HT-29 (cell line): ENCODE measurements around the gene EID1. TPM values are rescaled to one million over a fixed set of nuclear protein-coding genes. Genes with fewer than 3 reads are reported as not detected.
"Not testable (repeated sequence)": the region's sequence is repeated elsewhere in the genome, so short reads cannot be mapped to it uniquely, and the experiment has no call there.

Experiments
- DNase-seq: peaks from one replicate; pipeline ENCODE4 v3.0.0-alpha.2; 2015; ENCODE audit warnings: low spot score
- total RNA-seq: library from RNA; depleted of rRNA; stranded (reverse); fragments of >200 nt; shearing (Covaris generic); gene quantifications from 2 replicates; pipeline ENCODE4 v1.2.3, GENCODE V29; 2014; rRNA removed

The EID1 gene, protein sequence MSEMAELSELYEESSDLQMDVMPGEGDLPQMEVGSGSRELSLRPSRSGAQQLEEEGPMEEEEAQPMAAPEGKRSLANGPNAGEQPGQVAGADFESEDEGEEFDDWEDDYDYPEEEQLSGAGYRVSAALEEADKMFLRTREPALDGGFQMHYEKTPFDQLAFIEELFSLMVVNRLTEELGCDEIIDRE
- 74.0 and 76.7 TPM in 2 replicates for total RNA-seq

GRCh38 chr15:48877630-48878595, at the start of gene EID1:
TSS of gene EID1 (plus strand) at chr15:48878134. CDS start at chr15:48878177, 43 bp downstream.
- DNase-seq = peak; percentile 96

DNA sequence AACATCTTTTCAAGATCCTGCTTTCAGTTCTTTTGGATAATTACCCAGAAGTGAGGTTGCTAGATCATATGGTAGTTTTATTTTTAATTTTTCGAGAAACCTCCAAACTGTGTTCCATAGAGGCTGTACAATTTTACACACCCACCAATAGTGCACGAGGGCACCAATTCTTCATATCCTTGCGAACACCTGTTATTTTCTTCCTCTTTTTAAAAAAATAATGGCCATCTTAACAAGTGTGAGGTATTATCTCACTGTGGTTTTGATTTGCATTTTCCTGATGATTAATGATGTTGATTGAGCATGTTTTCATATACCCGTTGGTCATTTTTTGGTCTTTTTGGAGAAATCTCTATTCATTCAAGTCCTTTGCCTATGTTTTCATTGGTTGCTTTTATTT, 49.5 kb upstream of the EID1 start:
- no peak for DNase-seq

GRCh38 chr15:48828906-48829305, 49.0 kb upstream of the EID1 start:
- DNase-seq = no peak

DNA sequence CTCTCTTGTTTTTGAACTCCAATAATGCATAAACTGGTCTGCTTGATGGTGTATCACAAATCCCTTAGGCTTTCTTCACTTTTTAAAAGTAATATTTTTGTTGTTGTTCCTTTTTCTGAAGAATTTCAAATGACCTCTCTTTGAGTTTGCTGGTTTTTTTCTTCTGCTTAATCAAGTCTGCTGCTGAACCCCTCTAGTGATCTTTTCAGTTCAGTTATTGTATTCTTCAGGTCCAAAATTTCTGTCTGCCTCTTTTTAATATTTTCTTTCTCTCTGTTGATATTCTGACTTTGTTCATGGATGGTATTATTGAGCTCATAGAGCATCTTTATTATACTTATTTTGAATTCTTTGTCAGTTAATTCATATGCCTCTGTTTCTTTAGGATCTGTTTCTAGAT, 45.3 kb upstream of the EID1 start:
- no peak for DNase-seq

DNA sequence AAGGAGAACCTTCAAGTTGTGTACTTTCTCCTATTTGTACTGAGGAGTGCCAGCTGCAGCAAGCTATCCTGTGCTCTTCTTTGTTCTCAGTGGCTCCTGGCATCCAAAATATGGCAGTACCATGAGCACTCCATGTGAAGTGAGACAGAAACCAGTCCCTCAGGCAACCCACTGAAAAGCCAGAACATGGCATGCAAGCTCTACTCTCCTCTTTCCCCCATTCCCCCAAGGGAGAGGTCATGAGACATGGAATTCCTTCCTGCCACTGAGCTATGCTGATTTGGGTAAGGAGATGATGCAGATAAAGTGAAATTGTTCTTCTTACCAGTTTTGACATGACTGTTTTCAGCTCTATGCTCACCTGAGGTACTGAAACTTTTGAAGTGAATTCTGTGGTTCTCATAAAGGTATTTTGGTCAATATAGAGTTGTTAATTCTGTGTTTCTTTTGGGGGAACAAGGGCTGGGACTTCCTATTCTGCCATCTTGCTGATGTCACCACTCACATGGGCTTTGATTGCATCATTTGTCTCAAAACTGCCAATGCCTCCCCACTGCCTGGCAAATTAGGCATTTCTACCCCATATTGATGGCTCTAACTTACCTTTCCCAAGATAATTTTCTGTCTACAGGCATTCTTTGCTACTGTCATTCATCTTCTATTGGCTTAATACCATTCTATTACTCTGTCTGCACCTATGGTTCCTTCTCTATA, 44.3 kb upstream of the EID1 start:
- DNase-seq = no peak

DNA sequence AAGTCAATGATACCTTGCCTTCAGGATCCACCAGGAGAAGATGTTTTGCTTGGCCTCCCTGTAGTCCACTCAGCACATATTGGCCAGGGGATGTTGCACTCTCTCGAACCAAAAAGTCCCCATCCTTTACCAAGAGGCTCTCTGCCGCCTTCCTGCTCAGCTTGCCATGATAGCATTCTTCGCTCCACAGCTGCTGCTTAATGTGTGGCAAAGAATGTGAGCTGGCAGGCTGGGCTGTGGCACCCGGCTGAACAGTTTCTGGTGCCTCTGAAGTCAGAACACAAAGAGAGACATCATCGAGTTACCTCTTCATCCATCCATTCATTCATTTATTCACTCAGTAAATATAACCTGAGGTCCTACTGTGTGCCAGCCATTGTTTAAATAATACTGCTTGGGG, 43.2 kb upstream of the EID1 start:
- no peak for DNase-seq

DNA sequence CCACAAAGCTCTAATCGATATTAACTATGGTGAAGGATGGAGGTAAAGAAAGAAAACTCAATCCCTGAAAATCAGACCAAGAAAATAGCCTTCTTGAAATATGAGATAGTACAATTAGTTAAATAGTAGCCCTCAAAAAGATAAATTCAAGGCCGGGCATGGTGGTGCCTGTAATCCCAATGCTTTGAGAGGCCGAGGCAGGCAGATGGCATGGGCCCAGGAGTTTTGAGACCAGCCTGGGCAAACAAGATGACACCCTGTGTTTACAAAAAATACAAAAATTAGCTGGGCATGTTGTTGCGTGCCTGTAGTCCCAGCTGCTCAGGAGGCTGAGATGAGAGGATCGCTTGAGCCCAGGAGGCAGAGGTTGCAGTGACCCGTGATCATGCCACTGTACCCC, 35.4 kb upstream of the EID1 start:
- DNase-seq = no peak

- no peak for DNase-seq
Observed at GRCh38 chr15:48845123-48845522, 32.8 kb upstream of the EID1 start.

DNA sequence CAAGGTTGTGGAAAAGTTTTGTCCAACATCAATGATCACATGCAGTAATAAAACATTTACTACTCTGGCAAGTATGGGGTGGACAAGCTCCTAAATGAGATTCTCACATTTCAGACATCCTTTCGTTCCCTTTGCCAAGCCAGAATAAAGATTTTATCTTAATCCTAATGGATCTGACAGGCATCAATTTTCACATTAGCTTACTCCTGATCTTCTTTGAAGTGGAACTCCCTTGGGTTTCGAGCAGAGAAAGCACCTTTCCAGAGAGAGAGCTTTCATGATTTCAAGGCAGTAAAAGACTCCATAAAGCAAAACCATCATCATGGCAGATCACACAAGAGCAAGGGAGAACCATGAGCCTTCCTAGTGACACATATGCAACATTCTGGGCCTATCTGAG, 27.3 kb upstream of the EID1 start:
- no peak for DNase-seq

DNA sequence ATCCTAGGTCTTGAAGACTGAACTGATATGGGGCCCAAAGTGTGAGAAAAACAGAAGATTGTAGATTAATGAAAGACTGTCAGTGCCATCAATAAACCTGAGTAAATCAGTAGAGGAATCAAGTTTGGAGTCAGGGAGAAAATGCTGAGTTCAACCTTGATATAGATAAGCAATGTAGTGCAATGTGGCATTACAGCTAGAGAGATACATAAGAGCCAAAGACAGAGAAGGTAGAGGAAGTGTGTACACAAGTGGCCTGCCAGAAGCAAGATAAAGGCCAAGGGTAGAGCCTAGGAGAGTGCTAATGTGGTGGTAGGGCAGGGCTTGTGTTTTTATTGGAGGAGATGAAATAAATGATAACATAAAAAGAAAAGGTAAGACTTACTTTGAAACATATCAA, 26.0 kb upstream of the EID1 start:
- DNase-seq = no peak

- DNase-seq = not testable (repeated sequence)
Observed at GRCh38 chr15:48854434-48854833, 23.5 kb upstream of the EID1 start.

DNA sequence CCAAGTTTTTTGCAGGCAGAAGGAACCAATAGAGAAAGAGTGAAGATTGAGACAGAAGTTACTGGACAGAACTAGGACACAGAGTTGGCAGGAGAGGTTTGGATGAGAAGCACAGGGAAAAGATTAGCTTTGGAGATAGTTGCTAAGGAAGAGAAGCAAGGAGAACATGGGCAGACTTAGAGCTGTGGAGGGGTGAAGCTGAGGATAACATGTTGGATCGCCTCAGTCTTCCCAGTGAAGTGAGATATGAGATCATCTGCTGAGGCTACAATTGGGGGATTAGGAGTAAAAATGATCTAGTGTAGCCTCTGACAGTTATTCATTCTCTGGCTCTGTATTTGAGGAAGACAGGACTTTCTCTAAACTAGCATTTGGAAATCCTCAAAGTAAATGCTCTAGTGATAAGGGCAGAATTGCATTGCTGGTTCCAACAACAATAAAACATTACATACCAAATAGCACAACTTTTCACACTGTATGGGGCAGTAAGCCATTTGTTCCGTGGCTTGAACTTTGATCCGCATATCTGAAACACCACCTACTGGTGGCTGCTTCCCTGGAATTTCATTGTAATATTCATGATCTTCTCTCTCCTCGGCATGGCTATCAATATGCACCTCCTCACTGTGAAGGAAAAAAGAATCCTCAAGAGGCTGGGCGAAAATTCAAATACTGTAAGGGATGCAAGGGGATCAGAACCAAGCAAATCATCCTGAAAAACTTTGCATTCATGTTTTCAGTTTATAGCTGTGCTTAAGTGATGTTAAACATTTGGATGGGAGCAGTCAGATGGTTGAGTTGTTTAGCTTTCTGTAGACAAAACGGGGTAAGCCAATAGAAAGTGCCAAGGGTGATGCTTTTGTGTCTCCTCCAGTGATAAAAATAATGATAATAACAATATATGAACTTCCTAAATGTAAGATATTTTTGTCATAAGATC, 22.2 kb upstream of the EID1 start:
- DNase-seq = peak; percentile 63

- no peak for DNase-seq
Observed at GRCh38 chr15:48856942-48857341, 21.0 kb upstream of the EID1 start.

GRCh38 chr15:48858401-48858800, 19.5 kb upstream of the EID1 start:
- DNase-seq = no peak

GRCh38 chr15:48859426-48859825, 18.5 kb upstream of the EID1 start:
- no peak for DNase-seq

GRCh38 chr15:48861813-48862431, 16.0 kb upstream of the EID1 start:
- DNase-seq = peak; percentile 79

DNA sequence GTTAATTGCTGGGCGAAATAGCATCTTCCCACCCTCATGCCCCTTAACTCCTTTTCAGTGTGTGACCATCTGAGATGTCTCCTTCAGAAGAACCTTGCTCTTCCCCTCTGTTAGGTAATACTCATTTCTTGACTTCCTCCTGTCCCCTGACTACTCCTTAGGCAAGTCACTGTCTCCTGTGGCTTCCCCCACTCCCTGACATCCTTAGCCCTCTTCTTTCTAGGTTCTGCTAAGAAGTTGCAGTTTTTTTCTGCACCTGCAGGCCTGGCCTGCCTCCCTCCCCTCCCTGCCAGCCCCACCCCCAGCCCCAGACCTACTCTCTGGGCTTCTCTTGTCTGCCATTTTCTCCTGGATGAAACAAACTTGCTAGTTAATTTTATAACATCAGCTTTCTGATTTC, 15.2 kb upstream of the EID1 start:
- DNase-seq = no peak

DNA sequence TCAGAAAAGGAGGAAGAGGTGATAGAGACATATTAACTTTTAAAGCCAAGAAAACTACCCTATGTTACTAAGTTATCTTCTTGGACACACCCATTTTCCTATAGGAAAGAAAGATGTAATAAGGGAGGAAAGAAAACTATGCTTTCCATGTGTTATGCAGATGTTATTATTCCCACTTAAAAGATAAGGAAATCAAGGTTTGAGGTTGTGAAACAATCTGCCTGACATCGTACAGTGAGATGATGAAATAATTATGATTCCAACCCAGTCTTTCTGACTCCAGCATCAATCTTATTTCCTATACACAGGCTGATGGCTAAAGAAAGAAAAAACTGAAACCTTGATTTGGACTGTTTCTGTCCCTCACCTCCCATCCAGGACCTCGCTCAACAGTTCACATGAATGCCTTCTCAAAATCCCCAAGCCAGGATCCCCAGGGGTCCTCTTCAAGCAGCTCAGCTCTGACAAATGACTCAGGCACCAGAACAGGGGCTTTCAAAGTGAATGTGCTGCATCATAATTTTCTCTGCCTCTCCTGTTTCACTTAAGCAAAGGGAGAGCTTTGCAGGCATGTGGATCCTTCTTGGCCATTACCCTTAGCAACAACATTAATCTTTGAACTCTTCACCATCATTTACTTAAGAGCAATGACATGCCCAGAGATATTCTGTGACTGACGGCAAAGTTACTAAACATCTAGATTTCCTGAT, 12.4 kb upstream of the EID1 start:
- DNase-seq = no peak

- no peak for DNase-seq
Observed at GRCh38 chr15:48866141-48866563, 11.8 kb upstream of the EID1 start.

GRCh38 chr15:48868023-48868422, 9.9 kb upstream of the EID1 start:
- DNase-seq = no peak
